ENCODE data around the gene OR2W1.

Gene OR2W1

GRCh38 chr6:29045075-29045474 lies at the start of gene OR2W1:
OR2W1 (minus strand) TSS chr6:29045175; CDS start chr6:29045175, 0 bp downstream.
- DNase-seq: no peak

- DNase-seq: no peak
These were observed 48.0 kb upstream of the OR2W1 start for GRCh38 chr6:29092957-29093356.

- no peak for DNase-seq
These were observed 42.2 kb upstream of the OR2W1 start, which contains the start of gene OR2B3 for GRCh38 chr6:29087213-29087612. OR2B3 (minus strand) TSS chr6:29087313; CDS start chr6:29087248, 65 bp downstream.

GRCh38 chr6:29082457-29082856 lies 37.5 kb upstream of the OR2W1 start:
- no peak for DNase-seq

- DNase-seq: no peak
These were observed 36.3 kb upstream of the OR2W1 start for GRCh38 chr6:29081312-29081711.

GRCh38 chr6:29079203-29079602 lies 34.2 kb upstream of the OR2W1 start:
- no peak for DNase-seq

GRCh38 chr6:29071831-29072723 lies 27.1 kb upstream of the OR2W1 start:
- DNase-seq: no peak

GRCh38 chr6:29051680-29052079 lies 6.7 kb upstream of the OR2W1 start:
- DNase-seq: no peak

- no peak for DNase-seq
These were observed 9.0 kb downstream of the OR2W1 start for GRCh38 chr6:29035951-29036350.

- no peak for DNase-seq
These were observed 16.2 kb downstream of the OR2W1 start for GRCh38 chr6:29028821-29029220.

GRCh38 chr6:29025927-29026585 lies 18.9 kb downstream of the OR2W1 start:
- DNase-seq: no peak

GRCh38 chr6:29021434-29021833 lies 23.5 kb downstream of the OR2W1 start:
- DNase-seq: no peak

- DNase-seq: no peak
These were observed 25.3 kb downstream of the OR2W1 start for GRCh38 chr6:29019629-29020028.

GRCh38 chr6:29017428-29017802 lies 27.6 kb downstream of the OR2W1 start:
- DNase-seq: no peak

- peak; percentile 70 for DNase-seq
These were observed 28.2 kb downstream of the OR2W1 start for GRCh38 chr6:29016559-29017427.

- DNase-seq: no peak
These were observed 30.0 kb downstream of the OR2W1 start for GRCh38 chr6:29014729-29015608.

- DNase-seq: no peak
These were observed 33.7 kb downstream of the OR2W1 start for GRCh38 chr6:29011276-29011734.

- DNase-seq: no peak
These were observed 35.6 kb downstream of the OR2W1 start for GRCh38 chr6:29009358-29009757.

GRCh38 chr6:29008089-29008488 lies 36.9 kb downstream of the OR2W1 start:
- no peak for DNase-seq

GRCh38 chr6:29005183-29005885 lies 39.6 kb downstream of the OR2W1 start, which contains the start of gene ZNF311:
ZNF311 (minus strand) TSS chr6:29005315; CDS start chr6:29003954, 1,361 bp downstream.
- no peak for DNase-seq

- no peak for DNase-seq
These were observed 48.0 kb downstream of the OR2W1 start for GRCh38 chr6:28996844-28997510.

All from NCI-H2029 treated with DMSO at 0.1 percent for 48 hours (cell line).